ENCODE measurements around the gene FRAS1.

FRAS1 gene

GRCh38 chr4:78551420-78552351, 494.6 kb downstream of the FRAS1 start, which contains the start of gene ANXA3:
Gene ANXA3, plus strand, starts transcription at chr4:78551770. Its CDS starts 2,704 bp downstream, at chr4:78554474.
- no peak for DNase-seq (ENCODE audit: low read depth)

- no peak for DNase-seq (ENCODE audit: low read depth)
These were observed 495.4 kb downstream of the FRAS1 start for GRCh38 chr4:78552389-78553042.

- DNase-seq (ENCODE audit: low read depth): no peak
These were observed 495.9 kb downstream of the FRAS1 start for GRCh38 chr4:78553043-78553396.

DNA sequence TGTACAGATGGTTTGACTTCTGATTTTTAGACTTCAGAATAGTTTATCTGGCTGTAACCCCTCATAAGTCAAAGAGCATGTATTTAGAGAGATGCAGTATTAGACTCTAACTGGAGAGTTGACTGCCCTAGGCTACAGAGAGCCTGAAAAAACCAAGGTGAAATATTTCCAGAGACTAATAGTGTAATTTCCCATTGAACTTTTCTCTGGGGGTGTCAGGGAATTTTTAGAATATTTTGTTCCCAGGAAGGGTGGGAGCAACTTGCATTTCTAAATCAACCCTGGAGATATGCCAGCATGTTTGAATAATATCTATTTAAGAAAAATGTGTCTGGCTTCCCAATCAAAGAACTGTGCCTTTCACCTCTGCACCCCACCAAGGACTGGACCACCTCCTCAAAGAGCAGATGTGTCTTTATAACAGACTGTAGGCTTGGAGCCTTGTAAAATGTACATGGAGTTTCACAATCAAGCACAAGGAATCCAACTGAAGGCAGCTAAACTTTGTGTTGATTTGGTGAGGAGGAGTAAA, 496.5 kb downstream of the FRAS1 start:
- no peak for DNase-seq (ENCODE audit: low read depth)

GRCh38 chr4:78556665-78557064, 499.5 kb downstream of the FRAS1 start:
- DNase-seq (ENCODE audit: low read depth): no peak

DNA sequence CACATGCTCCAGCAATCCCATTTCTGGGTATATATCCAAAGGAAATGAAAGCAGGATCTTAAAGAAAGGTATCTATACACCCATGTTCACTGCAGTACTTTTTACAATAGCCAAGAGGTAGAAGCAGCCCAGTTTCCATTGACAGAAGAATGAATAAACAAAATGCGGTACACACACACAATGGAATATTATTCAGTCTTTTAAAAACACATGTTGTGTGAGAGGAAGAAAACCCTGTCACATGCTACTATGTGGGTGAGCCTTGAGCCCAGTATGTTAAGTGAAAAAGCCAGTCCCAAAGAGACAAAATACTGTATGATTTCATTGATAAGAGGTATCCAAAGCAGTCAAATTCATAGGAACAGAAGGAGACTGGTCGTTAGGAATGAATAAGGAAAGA, 500.7 kb downstream of the FRAS1 start:
- DNase-seq (ENCODE audit: low read depth): no peak

DNA sequence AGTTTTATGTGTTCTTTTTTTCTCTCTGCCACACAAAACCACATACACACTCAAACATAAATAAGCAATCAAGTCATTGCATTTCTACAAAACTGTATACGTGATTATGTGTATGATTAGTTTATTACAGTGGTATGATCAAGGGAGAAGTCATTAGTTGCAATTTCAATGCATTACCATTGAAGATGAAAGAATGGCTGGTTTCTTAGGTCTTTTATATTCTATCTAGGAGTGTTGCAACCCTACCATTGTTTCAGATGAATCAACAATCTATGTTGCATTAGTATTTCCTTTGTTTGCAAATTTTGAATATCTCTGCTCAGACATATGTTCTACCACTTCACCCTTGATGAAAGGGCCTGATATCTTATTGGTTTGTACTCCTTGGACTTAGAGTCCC, 501.3 kb downstream of the FRAS1 start:
- DNase-seq (ENCODE audit: low read depth): no peak

GRCh38 chr4:78560296-78560963, 503.3 kb downstream of the FRAS1 start:
- DNase-seq (ENCODE audit: low read depth): no peak

DNA sequence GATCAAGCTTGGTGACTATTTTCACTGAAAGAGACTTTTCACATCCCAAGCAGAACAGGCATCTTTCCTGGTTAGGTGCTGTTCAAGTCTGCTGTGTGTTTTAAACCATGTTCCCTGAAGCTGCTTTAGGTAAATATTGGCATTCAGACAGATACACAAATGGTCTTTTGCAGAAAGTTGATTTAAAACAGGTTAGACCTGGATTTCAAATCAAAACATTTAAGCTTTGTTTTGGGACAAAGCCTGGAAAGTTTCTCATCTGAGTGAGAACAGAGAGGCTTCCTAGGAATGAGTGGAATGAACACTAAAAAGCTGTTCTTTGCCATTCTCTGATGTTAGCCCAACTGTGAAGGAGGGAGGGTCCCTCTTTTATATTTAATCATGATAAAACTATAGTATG, 504.6 kb downstream of the FRAS1 start:
- no peak for DNase-seq (ENCODE audit: low read depth)

DNA sequence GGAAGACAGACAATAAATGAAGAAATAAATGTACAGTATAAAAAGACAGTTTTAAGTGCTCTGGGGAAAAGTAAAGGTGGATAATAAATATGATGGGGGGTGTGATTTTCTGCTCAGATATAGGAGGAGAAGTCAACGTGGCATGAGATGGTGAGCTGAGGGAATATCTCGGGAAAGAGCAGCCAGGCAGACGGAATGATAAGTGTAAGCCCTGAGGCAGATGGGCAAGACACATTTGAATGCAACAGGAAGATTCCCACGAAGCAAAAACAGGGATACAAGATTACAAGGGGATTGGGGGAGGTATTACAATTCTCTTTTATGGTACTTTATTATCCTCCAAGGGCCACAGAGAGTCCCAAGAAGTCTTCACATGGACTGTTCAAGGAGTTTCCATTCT, 505.6 kb downstream of the FRAS1 start:
- no peak for DNase-seq (ENCODE audit: low read depth)

GRCh38 chr4:78565971-78566372, 508.8 kb downstream of the FRAS1 start:
- no peak for DNase-seq (ENCODE audit: low read depth)

DNA sequence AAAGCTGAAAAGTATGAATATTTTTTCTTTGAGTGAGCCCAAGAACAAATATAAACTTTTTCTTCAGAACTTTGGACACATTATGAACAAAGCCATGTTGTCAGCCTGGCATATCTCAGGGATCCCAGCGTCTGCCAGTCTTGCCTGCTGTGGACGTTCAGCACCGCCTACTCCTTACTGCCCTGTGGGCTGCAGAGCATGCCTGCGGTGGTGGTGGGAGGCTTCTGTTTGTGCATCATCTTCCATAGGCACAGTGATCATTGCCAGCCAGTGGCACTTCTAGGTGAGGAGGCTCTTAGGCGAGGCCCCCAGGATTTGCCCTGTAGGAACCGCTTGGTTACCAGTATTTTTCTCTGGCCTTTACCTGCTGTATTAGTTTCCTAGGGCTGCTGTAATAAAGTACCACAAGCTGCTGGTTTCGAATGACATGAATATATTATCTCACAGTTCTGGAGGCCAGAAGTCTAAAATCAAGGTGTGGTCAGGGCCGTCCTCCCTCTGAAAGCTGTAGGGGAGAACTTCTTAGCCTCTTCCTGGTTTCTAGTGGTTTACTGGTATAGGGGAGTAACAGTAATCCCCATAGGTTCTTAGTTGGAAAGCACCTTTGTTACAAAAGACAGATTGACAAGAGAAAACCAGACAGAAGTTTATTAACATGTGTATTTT, 509.8 kb downstream of the FRAS1 start:
- no peak for DNase-seq (ENCODE audit: low read depth)

DNA sequence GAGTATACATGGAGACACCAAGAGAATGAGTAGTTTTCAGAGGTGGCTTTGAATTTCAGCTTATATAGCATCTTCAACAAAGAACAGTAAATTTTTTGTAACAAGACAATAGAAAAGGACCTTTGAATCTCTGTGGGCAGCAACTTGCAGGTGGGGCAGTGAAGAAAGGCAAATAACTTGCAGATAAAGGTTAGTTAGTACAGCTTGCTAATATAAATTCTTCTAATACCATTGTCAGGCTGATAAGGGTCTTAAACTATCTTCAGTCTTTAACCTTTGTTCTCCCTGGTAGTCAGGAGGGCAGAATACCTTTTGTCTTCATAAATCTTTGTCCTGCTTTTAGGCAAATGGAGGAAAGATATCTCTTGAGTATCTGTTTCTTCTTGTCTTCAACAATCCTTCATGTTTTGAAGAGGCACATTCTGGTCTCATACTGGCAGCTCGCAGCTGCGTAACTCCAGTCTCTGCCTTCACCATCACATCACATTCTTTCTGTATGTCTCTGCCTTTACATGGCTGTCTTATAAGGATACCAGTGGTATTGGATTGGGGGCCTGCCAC, 510.5 kb downstream of the FRAS1 start:
- no peak for DNase-seq (ENCODE audit: low read depth)

DNA sequence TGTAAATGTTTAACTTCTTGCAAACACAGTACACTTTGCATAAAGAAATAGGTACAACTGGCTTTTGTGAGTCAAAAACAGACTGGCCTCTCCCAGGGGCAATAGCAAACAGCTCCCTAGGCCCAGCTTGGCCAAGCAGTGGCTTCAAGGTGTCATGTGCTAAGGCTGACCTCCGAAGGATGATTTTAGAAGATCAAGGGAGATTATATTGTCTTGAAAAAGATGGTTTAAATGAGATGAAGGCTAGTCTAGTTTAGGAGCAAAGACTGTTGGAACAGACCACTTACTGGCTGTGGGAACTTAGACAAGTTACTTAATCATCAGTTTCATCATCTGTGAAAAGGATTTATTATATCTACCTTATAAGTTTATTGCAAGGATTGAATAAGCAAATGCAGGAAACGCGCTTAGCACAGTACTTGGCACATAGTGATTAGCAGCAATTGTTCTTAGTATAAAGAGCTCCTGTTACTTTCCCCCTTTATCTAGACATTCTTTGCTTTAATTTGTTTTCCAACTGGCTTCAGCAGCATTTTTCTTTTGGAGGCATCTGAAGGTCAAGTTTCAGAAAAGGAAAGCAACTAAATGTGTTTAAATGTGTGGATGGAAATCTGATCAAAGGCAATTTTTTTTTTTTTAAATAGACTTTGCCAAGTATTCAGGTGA, 511.6 kb downstream of the FRAS1 start:
- no peak for DNase-seq (ENCODE audit: low read depth)

DNA sequence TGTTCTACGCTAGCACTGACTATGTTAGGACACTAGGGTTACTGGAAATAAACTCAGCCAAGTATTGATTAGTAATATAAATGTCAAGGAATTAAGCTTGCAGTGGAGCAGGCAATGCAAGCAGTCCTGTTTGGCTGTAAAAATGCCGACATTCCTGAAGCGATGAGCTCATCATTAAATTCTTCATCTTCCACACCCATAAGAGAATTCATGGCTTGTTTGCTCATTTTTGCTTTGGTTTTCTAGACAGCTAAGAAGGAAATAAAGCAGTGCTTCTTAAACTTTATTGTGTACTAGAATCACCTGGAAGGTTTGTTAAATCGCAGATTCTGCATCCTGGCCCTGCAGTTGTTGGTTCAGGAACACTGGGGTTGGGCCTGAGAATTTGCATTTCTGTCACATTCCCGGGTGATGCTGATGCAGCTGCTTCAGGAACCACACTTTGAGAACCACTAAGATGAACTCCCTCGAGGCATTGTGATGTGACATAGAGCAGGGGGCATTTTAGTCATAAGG, 512.2 kb downstream of the FRAS1 start:
- DNase-seq (ENCODE audit: low read depth): no peak

GRCh38 chr4:78570117-78570516, 513.0 kb downstream of the FRAS1 start:
- no peak for DNase-seq (ENCODE audit: low read depth)

- DNase-seq (ENCODE audit: low read depth): no peak
These were observed 514.7 kb downstream of the FRAS1 start for GRCh38 chr4:78571804-78572203.

GRCh38 chr4:78578674-78579425, 521.7 kb downstream of the FRAS1 start:
- no peak for DNase-seq (ENCODE audit: low read depth)

DNA sequence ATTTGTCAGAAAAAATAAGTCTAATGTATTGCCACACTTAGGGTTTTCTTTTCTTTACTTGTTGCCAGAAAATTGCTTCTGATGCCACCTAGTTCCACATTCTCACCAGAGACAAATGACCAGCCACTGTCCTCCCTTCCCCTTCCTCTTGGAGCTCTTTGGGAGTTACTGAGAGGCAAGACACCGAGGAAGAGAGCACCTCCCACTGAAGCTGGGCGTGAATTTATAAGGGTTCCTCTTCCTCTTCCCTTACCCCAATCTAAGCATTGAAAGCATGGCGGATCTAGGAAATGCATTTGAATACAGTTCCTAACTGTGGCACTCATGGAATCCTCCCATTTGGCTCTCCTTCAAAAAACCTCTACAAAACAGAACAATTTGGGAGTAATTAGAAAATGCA, 524.5 kb downstream of the FRAS1 start:
- no peak for DNase-seq (ENCODE audit: low read depth)

DNA sequence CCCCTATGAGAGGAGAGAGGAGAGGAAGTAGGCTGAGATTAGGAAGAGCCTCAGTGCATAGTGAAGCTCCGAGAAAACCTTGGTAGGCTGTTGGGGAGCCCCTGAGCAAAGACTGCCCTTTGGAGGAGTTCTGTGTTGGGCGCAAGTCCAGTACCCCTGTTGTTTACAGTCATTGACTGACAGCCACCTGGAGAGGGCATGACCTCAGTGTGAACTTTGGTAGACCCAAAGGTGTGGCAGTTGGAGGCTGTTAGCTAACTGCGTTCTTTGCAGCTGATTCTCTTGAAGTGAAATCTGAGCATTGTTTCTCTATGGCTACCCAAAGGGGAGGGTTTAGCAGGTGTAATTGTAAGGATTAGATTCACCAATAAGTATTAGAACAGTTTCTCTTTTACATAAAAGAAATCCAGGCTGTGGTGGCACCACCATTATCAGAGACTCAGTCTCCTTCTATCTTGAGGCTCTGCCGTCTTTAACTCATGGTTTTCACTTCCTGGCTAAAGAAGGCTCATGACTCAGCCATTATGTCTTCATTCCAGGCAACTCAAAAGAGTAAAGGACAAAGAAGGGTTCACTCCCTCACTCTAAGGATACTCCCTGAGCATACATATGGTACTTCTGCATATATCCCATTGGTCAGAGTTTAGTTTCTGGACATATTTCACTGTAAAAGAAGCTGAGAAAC, 527.9 kb downstream of the FRAS1 start:
- DNase-seq (ENCODE audit: low read depth): no peak

All from activated T-cell treated with anti-CD3 and anti-CD28 coated beads for 24 hours (primary cell).